T-cell (primary cell): ENCODE results near the gene SNAPC2. TPM values are rescaled to one million over a fixed set of nuclear protein-coding genes. Genes with fewer than 3 reads are reported as not detected.

Experiments used
- ATAC-seq, 4 experiments: fragments of 200-7000 bp in 3 of 4; fragments of 150-1000 bp in 1 of 4; cut with Tn5 transposase; replicated peaks in 1 of 4; 1 replicate in 3 of 4; 2 replicates in 1 of 4; pipeline ENCODE4 v1.10.0; 2021; ENCODE audit warnings: moderate library complexity in 3 of 4, mild to moderate bottlenecking in 2 of 4, moderate number of reproducible peaks in 1 of 4
- CTCF ChIA-PET, 2 donors: fragments of 300-600 bp; sonication (Branson Sonifier 250); formaldehyde crosslinking; loops; one replicate each; lab custom pipeline; 2022; ENCODE audit warnings: antibody characterized with exemption in 2 of 2; lab: Charles Lee
- POLR2A ChIA-PET, 2 donors: fragments of 300-600 bp; sonication (Branson Sonifier 250); formaldehyde crosslinking; loops; one replicate each; lab custom pipeline; 2022; ENCODE audit warnings: antibody characterized with exemption in 2 of 2; lab: Charles Lee
- DNase-seq, 35 experiments: peaks; one replicate each; pipeline versions ENCODE4 v3.0.0 to v3.0.0-alpha.2; 2013 to 2023
- H3K27ac ChIP-seq: one replicate; pipeline ENCODE4 v1.5.1; 2013; ENCODE audit warnings: low read length
- H3K27me3 ChIP-seq, 2 experiments: replicated peaks in 1 of 2; 1 replicate in 1 of 2; 2 replicates in 1 of 2; pipeline versions ENCODE4 v1.6.1 to v1.7.0; 2013; ENCODE audit warnings: low read length in 1 of 2, mixed read lengths in 1 of 2; ENCODE audit not compliant: control insufficient read depth in 2 of 2, insufficient read depth in 2 of 2; ENCODE audit errors: extremely low read depth in 1 of 2
- H3K36me3 ChIP-seq, 2 donors: 1 replicate in 1 of 2; 2 replicates in 1 of 2; pipeline versions ENCODE4 v1.6.1 to v1.7.0; 2013; ENCODE audit warnings: low read length in 1 of 2; ENCODE audit not compliant: control insufficient read depth in 2 of 2, insufficient read depth in 1 of 2; ENCODE audit errors: extremely low read depth in 1 of 2
- H3K4me1 ChIP-seq, 2 experiments: 1 replicate in 1 of 2; 2 replicates in 1 of 2; pipeline versions ENCODE4 v1.6.1 to v1.7.0; 2013; ENCODE audit warnings: low read length in 2 of 2, mixed read lengths in 1 of 2; ENCODE audit not compliant: insufficient read depth in 2 of 2, control insufficient read depth in 1 of 2; ENCODE audit errors: extremely low read depth in 1 of 2
- H3K4me3 ChIP-seq, 2 donors: 1 replicate in 1 of 2; 2 replicates in 1 of 2; pipeline versions ENCODE4 v1.5.1 to v1.7.0; 2013; ENCODE audit warnings: mild to moderate bottlenecking in 2 of 2, low read length in 1 of 2, moderate library complexity in 1 of 2; ENCODE audit not compliant: control insufficient read depth in 1 of 2; ENCODE audit errors: extremely low read depth in 1 of 2
- H3K9me3 ChIP-seq: 2 replicates; pipeline ENCODE4 v1.7.0; 2013
- H3K27ac Mint-ChIP-seq, 2 donors: one replicate each; pipeline ENCODE4 v1.8.0; 2020 to 2021; ENCODE audit warnings: mild to moderate bottlenecking in 2 of 2, mixed read lengths in 2 of 2
- H3K27me3 Mint-ChIP-seq, 2 donors: one replicate each; pipeline ENCODE4 v1.8.0; 2021 to 2022; ENCODE audit warnings: mixed read lengths in 2 of 2
- H3K36me3 Mint-ChIP-seq: one replicate; pipeline ENCODE4 v1.8.0; 2021; ENCODE audit warnings: mixed read lengths
- H3K4me1 Mint-ChIP-seq, 3 donors: one replicate each; pipeline ENCODE4 v1.8.0; 2020 to 2022; ENCODE audit warnings: mixed read lengths in 3 of 3, mild to moderate bottlenecking in 1 of 3
- H3K4me3 Mint-ChIP-seq, 3 donors: one replicate each; pipeline ENCODE4 v1.8.0; 2020 to 2022; ENCODE audit warnings: mild to moderate bottlenecking in 3 of 3, mixed read lengths in 3 of 3, moderate library complexity in 3 of 3
- H3K9me3 Mint-ChIP-seq, 3 donors: one replicate each; pipeline ENCODE4 v1.8.0; 2020 to 2022; ENCODE audit warnings: mixed read lengths in 3 of 3
- WGBS: methylation state at CpG from one replicate; pipeline ENCODE4 v1.1.5; 2013; ENCODE audit warnings: missing lambda C conversion rate; ENCODE audit not compliant: insufficient coverage; 5-methylcytosine and 5-hydroxymethylcytosine counted together
- total RNA-seq, 35 experiments: library from RNA in 6 of 35; stranded (reverse) in 6 of 35; fragments of 120-200 nt in 1 of 35; gene quantifications; one replicate each; pipeline versions ENCODE4 v1.2.1 to v1.2.4 and lab custom pipeline; 2013 to 2026

The SNAPC2 gene
- total RNA-seq, 5 donors from 2014 or later (not counting 1 experiment from before 2014, with no cell fraction given), result 9.0 to 22.9 (median 18.6) TPM

GRCh38 chr19:7925171-7925851 is 5.2 kb downstream of the SNAPC2 start:
- DNase-seq (peak; percentile 49 to 88 (median 72)), ATAC-seq (peak in 3 of 4 experiments; percentile 15 to 26 (median 20))
- H3K4me1 ChIP-seq, result peaks cover 9 to 40% of the 10 kb centered on the region in 2 experiments
- WGBS, result under 1% methylated on average over 93 of the region's 98 CpGs
- POLR2A ChIA-PET, result no interaction called here
- no peaks in the 10 kb centered on the region for H3K27me3 ChIP-seq
- no peaks in the 10 kb centered on the region for H3K36me3 Mint-ChIP-seq
- no peaks in the 10 kb centered on the region for H3K9me3 ChIP-seq
- peaks cover 6 to 13% of the 10 kb centered on the region in 2 donors for H3K36me3 ChIP-seq
- H3K27me3 Mint-ChIP-seq, result no peaks in the 10 kb centered on the region
- H3K27ac ChIP-seq, result no peak overlapping the region
- peaks cover 14 to 39% (median 22%) of the 10 kb centered on the region in 3 donors for H3K4me1 Mint-ChIP-seq
- no peaks in the 10 kb centered on the region for H3K9me3 Mint-ChIP-seq
- H3K4me3 Mint-ChIP-seq, result peak overlapping the region; percentile 74 to 85 (median 78)
- CTCF ChIA-PET, result no interaction called here
- peak overlapping the region in 1 of 2 donors; percentile 66 for H3K27ac Mint-ChIP-seq
- H3K4me3 ChIP-seq, result peak overlapping the region in 1 of 2 donors; percentile 51

- DNase-seq (peak; percentile 48 to 83 (median 70)), ATAC-seq (peak; percentile 65 to 70 (median 68))
- WGBS, result 13% methylated on average over 58 of the region's 65 CpGs
- H3K9me3 Mint-ChIP-seq, result no peaks in the 10 kb centered on the region
- peaks cover 7 to 35% (median 20%) of the 10 kb centered on the region in 3 donors for H3K4me1 Mint-ChIP-seq
- POLR2A ChIA-PET, result no interaction called here
- peaks cover 10 to 20% of the 10 kb centered on the region in 2 donors for H3K36me3 ChIP-seq
- H3K4me3 ChIP-seq, result peak within 1 kb of the TSS; percentile 12 to 51
- no peaks in the 10 kb centered on the region for H3K36me3 Mint-ChIP-seq
- CTCF ChIA-PET, result interaction anchor here in 1 of 2 donors (0.6 kb wide), 1 partner anchor 55 kb away, joined by 3 read pairs; no protein-coding TSS in a partner anchor
- H3K9me3 ChIP-seq, result no peaks in the 10 kb centered on the region
- H3K27me3 ChIP-seq, result no peaks in the 10 kb centered on the region
- peak within 1 kb of the TSS in 1 of 2 donors; percentile 66 for H3K27ac Mint-ChIP-seq
- peaks cover 5 to 36% of the 10 kb centered on the region in 2 experiments for H3K4me1 ChIP-seq
- H3K4me3 Mint-ChIP-seq, result peak within 1 kb of the TSS; percentile 74 to 85 (median 78)
- no peak within 1 kb of the TSS for H3K27ac ChIP-seq
- no peaks in the 10 kb centered on the region for H3K27me3 Mint-ChIP-seq
These were observed 6.0 kb downstream of the SNAPC2 start, which contains the start of gene CTXN1 for GRCh38 chr19:7926021-7926726. Gene CTXN1 (minus strand): TSS chr19:7926135. CDS start chr19:7925538, 597 bp downstream.

- Histone ChIP-seq H3K27ac (no peak overlapping the region), H3K4me3 (no peak overlapping the region), H3K36me3 (peaks cover 6 to 24% of the 10 kb centered on the region in 2 donors), H3K4me1 (peaks cover 2 to 28% of the 10 kb centered on the region in 2 experiments), H3K9me3 (no peaks in the 10 kb centered on the region), H3K27me3 (no peaks in the 10 kb centered on the region)
- Mint-ChIP-seq H3K27ac (no peak overlapping the region), H3K4me1 (peaks cover 4 to 27% (median 14%) of the 10 kb centered on the region in 3 donors), H3K4me3 (peak overlapping the region; percentile 57 to 66 (median 64)), H3K27me3 (no peaks in the 10 kb centered on the region), H3K9me3 (no peaks in the 10 kb centered on the region), H3K36me3 (no peaks in the 10 kb centered on the region)
- no peak for ATAC-seq
- ChIA-PET CTCF (interaction anchor here in 1 of 2 donors (0.6 kb wide), 1 partner anchor 54 kb away, joined by 3 read pairs; no protein-coding TSS in a partner anchor), POLR2A (no interaction called here)
- DNase-seq, result no peak
- 93% methylated on average over 25 of the region's 32 CpGs for WGBS
These were observed 6.8 kb downstream of the SNAPC2 start for GRCh38 chr19:7926727-7927604.

GRCh38 chr19:7927605-7928333 is 7.6 kb downstream of the SNAPC2 start:
- H3K36me3 Mint-ChIP-seq, result no peaks in the 10 kb centered on the region
- Histone ChIP-seq H3K9me3 (no peaks in the 10 kb centered on the region), H3K36me3 (peaks cover 4 to 25% of the 10 kb centered on the region in 2 donors), H3K27ac (no peak overlapping the region), H3K4me3 (no peak overlapping the region), H3K4me1 (peaks cover 2 to 21% of the 10 kb centered on the region in 2 experiments), H3K27me3 (no peaks in the 10 kb centered on the region)
- H3K4me3 Mint-ChIP-seq, result peak overlapping the region in 1 of 3 donors; percentile 38
- no peaks in the 10 kb centered on the region for H3K9me3 Mint-ChIP-seq
- ChIA-PET CTCF (interaction anchor here in 1 of 2 donors (0.7 kb wide), 1 partner anchor 1413 kb away, joined by 3 read pairs; no protein-coding TSS in a partner anchor), POLR2A (no interaction called here)
- ATAC-seq (no peak), DNase-seq (no peak)
- WGBS, result 91% methylated on average over 21 of the region's 23 CpGs
- peak overlapping the region in 1 of 2 donors; percentile 0 for H3K27ac Mint-ChIP-seq
- H3K4me1 Mint-ChIP-seq, result peaks cover 0 to 23% (median 12%) of the 10 kb centered on the region in 3 donors
- no peaks in the 10 kb centered on the region for H3K27me3 Mint-ChIP-seq

GRCh38 chr19:7928334-7928706 is 8.2 kb downstream of the SNAPC2 start:
- Mint-ChIP-seq H3K27me3 (no peaks in the 10 kb centered on the region), H3K9me3 (no peaks in the 10 kb centered on the region), H3K4me3 (peak overlapping the region in 1 of 3 donors; percentile 38), H3K36me3 (no peaks in the 10 kb centered on the region), H3K27ac (peak overlapping the region in 1 of 2 donors; percentile 0), H3K4me1 (peaks cover 0 to 19% (median 12%) of the 10 kb centered on the region in 3 donors)
- Histone ChIP-seq H3K4me1 (peaks cover 2 to 21% of the 10 kb centered on the region in 2 experiments), H3K9me3 (no peaks in the 10 kb centered on the region), H3K27me3 (no peaks in the 10 kb centered on the region), H3K36me3 (peaks cover 5 to 27% of the 10 kb centered on the region in 2 donors), H3K27ac (no peak overlapping the region), H3K4me3 (no peak overlapping the region)
- 87% methylated on average over 8 of the region's 9 CpGs for whole genome bisulfite sequencing
- no peak for ATAC-seq
- ChIA-PET POLR2A (interaction anchor here in 1 of 2 donors (0.6 kb wide), 1 partner anchor 100 kb away, joined by 14 read pairs; no protein-coding TSS in a partner anchor), CTCF (interaction anchor here (0.7 to 2.7 kb wide), 3 partner anchors 10 to 1413 kb away, joined by 3 to 15 read pairs (median 3); partner anchors contain the start of gene TIMM44 (in 1 of the 2))
- DNase-seq, result no peak
